GM23338 (cell line): ENCODE data around the gene AGBL4. TPM values are rescaled to one million over a fixed set of nuclear protein-coding genes. Genes with fewer than 3 reads are reported as not detected.

Experiments used
- ATAC-seq: fragments of 200-7000 bp; cut with Tn5 transposase; 3 replicates; pipeline ENCODE4 v1.9.1; 2020
- DNase-seq: peaks from one replicate; pipeline ENCODE4 v3.0.0-alpha.2; 2015; ENCODE audit warnings: low spot score
- H2AFZ ChIP-seq: fragments of 200-600 bp; sonication (generic); 2 replicates; pipeline ENCODE4 v1.8.0; 2016; ENCODE audit warnings: antibody characterized with exemption, mild to moderate bottlenecking, moderate library complexity
- H3F3A ChIP-seq: fragments of 200-600 bp; sonication (generic); replicated peaks from 2 replicates; pipeline ENCODE4 v1.8.0; 2017; ENCODE audit warnings: antibody characterized with exemption, mixed run types, low read depth
- H3K27ac ChIP-seq: fragments of 200-600 bp; sonication (generic); 2 replicates; pipeline ENCODE4 v1.6.1; 2016; ENCODE audit warnings: low read depth
- H3K27me3 ChIP-seq: fragments of 200-600 bp; sonication (generic); 2 replicates; pipeline ENCODE4 v1.8.0; 2016; ENCODE audit warnings: mild to moderate bottlenecking, mixed run types, moderate library complexity; ENCODE audit not compliant: insufficient read depth
- H3K36me3 ChIP-seq: fragments of 200-600 bp; sonication (generic); 2 replicates; pipeline ENCODE4 v1.8.0; 2016; ENCODE audit warnings: mild to moderate bottlenecking; ENCODE audit not compliant: insufficient read depth
- H3K4me1 ChIP-seq: fragments of 200-600 bp; sonication (generic); 2 replicates; pipeline ENCODE4 v1.8.0; 2016; ENCODE audit warnings: mild to moderate bottlenecking, moderate library complexity; ENCODE audit not compliant: insufficient read depth
- H3K4me2 ChIP-seq: fragments of 200-600 bp; sonication (generic); 2 replicates; pipeline ENCODE4 v1.7.1; 2017; ENCODE audit warnings: mixed run types
- H3K4me3 ChIP-seq: fragments of 200-600 bp; sonication (generic); 2 replicates; pipeline ENCODE4 v1.6.1; 2016; ENCODE audit warnings: mixed run types
- H3K79me2 ChIP-seq: fragments of 200-600 bp; sonication (generic); replicated peaks from 2 replicates; pipeline ENCODE4 v1.8.0; 2017; ENCODE audit warnings: mild to moderate bottlenecking; ENCODE audit not compliant: insufficient read depth
- H3K9me2 ChIP-seq: fragments of 200-600 bp; sonication (generic); 2 replicates; pipeline ENCODE4 v1.8.0; 2017; ENCODE audit not compliant: insufficient read depth
- H4K20me1 ChIP-seq: fragments of 200-600 bp; sonication (generic); replicated peaks from 2 replicates; pipeline ENCODE4 v1.8.0; 2017; ENCODE audit warnings: mild to moderate bottlenecking; ENCODE audit not compliant: insufficient read depth
- H3K27ac Mint-ChIP-seq: 2 replicates; pipeline ENCODE4 v1.8.0; 2020; ENCODE audit warnings: inconsistent platforms, mild to moderate bottlenecking, moderate library complexity, mixed read lengths
- H3K27me3 Mint-ChIP-seq: 3 replicates; pipeline ENCODE4 v1.8.0; 2022; ENCODE audit warnings: low read depth, mild to moderate bottlenecking, moderate library complexity, mixed read lengths, inconsistent platforms; ENCODE audit not compliant: insufficient read depth, poor library complexity
- H3K36me3 Mint-ChIP-seq: 3 replicates; pipeline ENCODE4 v1.8.0; 2021; ENCODE audit warnings: low read depth, mild to moderate bottlenecking, inconsistent platforms, moderate library complexity, mixed read lengths
- H3K4me1 Mint-ChIP-seq: 3 replicates; pipeline ENCODE4 v1.8.0; 2020; ENCODE audit warnings: mild to moderate bottlenecking, inconsistent platforms, mixed read lengths
- H3K4me3 Mint-ChIP-seq: 3 replicates; pipeline ENCODE4 v1.8.0; 2021; ENCODE audit warnings: moderate library complexity, mild to moderate bottlenecking, inconsistent platforms, mixed read lengths
- H3K9me3 Mint-ChIP-seq: 3 replicates; pipeline ENCODE4 v1.8.0; 2020; ENCODE audit warnings: moderate library complexity, mild to moderate bottlenecking, inconsistent platforms, mixed read lengths
- CREB1 ChIP-seq: fragments of 250-450 bp; sonication (Bioruptor Pico); IDR thresholded peaks from 2 replicates; pipeline ENCODE4 v1.5.0; 2020; ENCODE audit warnings: low read depth, mild to moderate bottlenecking, moderate library complexity
- CTCF ChIP-seq, 2 experiments: fragments of 200-600 bp in 1 of 2; sonication (generic) in 1 of 2; conservative IDR thresholded peaks; 2 replicates each; pipeline versions ENCODE4 v1.5.1 to v1.6.1; 2016 to 2017; ENCODE audit warnings: antibody characterized with exemption in 2 of 2, low read depth in 2 of 2, mild to moderate bottlenecking in 2 of 2, moderate library complexity in 1 of 2
- EZH2 ChIP-seq: fragments of 200-600 bp; sonication (generic); IDR thresholded peaks from one replicate; pipeline ENCODE4 v1.8.0; 2017; ENCODE audit warnings: antibody characterized with exemption, mild to moderate bottlenecking, low read depth; ENCODE audit not compliant: unreplicated experiment
- EZH2phosphoT487 ChIP-seq: fragments of 200-600 bp; sonication (generic); IDR thresholded peaks from one replicate; pipeline ENCODE4 v1.8.1; 2018; ENCODE audit warnings: antibody characterized with exemption; ENCODE audit not compliant: unreplicated experiment
- JUNB ChIP-seq: IDR thresholded peaks from one replicate; pipeline ENCODE4 v1.6.1; 2016; ENCODE audit warnings: antibody characterized with exemption; ENCODE audit not compliant: unreplicated experiment
- NANOG ChIP-seq: IDR thresholded peaks from 2 replicates; pipeline ENCODE4 v1.6.1; 2016; ENCODE audit warnings: antibody characterized with exemption, borderline replicate concordance
- REST ChIP-seq: IDR thresholded peaks from one replicate; pipeline ENCODE4 v1.6.1; 2018; ENCODE audit warnings: antibody characterized with exemption; ENCODE audit not compliant: unreplicated experiment
- ZNF114 ChIP-seq: fragments of 250-450 bp; sonication (Bioruptor Pico); IDR thresholded peaks from 2 replicates; pipeline ENCODE4 v1.5.0; 2020; ENCODE audit warnings: mild to moderate bottlenecking, moderate library complexity
- polyA plus RNA-seq: library from polyadenylated mRNA; unstranded; fragments of >200 nt; fragmentation: Nextera tagmentation; extraction: Ambion mirVana; gene quantifications from 2 replicates; pipeline ENCODE4 v1.2.1, GENCODE V29; 2016
- total RNA-seq: library from RNA; depleted of rRNA; stranded (reverse); fragments of >200 nt; shearing (Covaris generic); gene quantifications from 2 replicates; pipeline ENCODE4 v1.2.3, GENCODE V29; 2014

AGBL4 gene
- total and polyA plus RNA-seq, 2 experiments from 2014 or later = 0.91 to 1.5 TPM

DNA sequence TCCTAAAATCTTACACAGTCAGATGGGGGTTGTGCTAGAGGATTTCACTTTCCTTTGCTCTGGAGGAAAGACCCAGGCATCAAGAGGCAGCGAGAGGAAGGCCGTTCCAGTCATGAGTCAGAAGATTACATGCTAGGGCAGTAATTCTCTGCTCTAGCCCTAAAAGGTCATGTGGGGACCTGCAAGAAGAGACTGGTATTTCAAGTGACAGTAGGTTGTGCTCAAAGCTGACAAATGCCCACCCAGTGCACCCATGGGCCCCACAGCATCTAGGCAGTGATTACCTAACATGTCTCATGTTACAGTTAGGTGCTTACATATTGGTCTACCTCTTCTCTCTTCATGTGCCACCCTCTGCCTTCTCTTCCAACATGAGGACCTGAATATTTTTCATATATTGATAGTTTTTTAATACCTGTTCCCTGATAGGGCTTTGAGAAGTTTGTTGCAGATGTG lies 1147.4 kb downstream of the AGBL4 start:
- Mint-ChIP-seq H3K36me3 (no peaks in the 10 kb centered on the region), H3K4me3 (no peak overlapping the region), H3K4me1 (peaks cover 32% of the 10 kb centered on the region), H3K9me3 (no peaks in the 10 kb centered on the region), H3K27me3 (peaks cover 2% of the 10 kb centered on the region), H3K27ac (no peak overlapping the region)
- H3K9me2 ChIP-seq = no peaks in the 10 kb centered on the region
- H3K79me2 ChIP-seq = no peaks in the 10 kb centered on the region
- no peaks in the 10 kb centered on the region for H3K27me3 ChIP-seq
- ATAC-seq = no peak
- no peak overlapping the region for H3K4me3 ChIP-seq
- H3K4me2 ChIP-seq = no peak overlapping the region
- H4K20me1 ChIP-seq = no peaks in the 10 kb centered on the region
- H3K36me3 ChIP-seq = no peaks in the 10 kb centered on the region
- H3K27ac ChIP-seq = no peak overlapping the region
- TF ChIP-seq NANOG (no peak), EZH2phosphoT487 (no peak), REST (no peak), CTCF (conservative IDR thresholded peaks at IDR 0.05; ENCODE audit: low read depth in 2 of 2) (no peak), EZH2 (no peak), CREB1 (CRISPR knock-in tag) (no peak), ZNF114 (CRISPR knock-in tag) (no peak), JUNB (no peak)
- no peak for DNase-seq
- no peak overlapping the region for H2AFZ ChIP-seq
- H3F3A ChIP-seq = no peaks in the 10 kb centered on the region
- H3K4me1 ChIP-seq = peaks cover 29% of the 10 kb centered on the region

DNA sequence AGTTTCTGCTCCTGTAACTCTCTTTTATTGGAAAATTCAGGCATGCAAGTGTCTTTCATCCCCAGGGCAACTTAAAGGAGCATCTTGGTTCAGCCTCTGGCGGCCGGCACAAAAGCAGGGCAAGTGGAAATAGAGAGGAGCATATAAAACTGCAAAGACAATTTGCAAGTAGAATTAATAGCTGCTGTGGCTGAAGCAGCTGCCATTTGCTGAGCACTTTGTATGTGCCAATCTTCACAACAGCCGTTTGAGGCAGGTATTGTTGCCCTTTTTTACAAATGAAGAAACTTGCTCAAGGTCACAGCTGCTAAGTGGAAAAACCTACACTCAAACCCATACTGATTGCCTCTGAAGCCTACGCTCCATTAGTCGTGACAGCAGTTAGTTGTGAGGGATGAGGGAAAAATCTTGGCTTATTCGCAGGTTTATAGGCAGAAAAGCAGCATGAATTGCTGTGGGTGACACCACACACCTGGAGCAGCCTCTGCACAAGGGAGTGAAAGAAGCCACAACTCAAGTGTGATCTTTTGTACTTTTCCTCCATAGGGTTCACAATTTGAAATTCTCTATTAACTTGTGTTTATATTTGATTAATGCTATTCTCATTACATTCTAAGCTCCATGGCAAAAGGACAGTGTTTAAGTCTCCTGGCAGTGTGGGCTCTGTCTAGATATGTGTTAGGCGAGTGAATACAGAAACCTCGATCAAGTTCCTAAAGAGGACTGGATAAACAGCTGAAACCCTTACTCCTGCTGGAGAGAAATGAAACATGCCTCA lies 1148.0 kb downstream of the AGBL4 start:
- Histone ChIP-seq H2AFZ (peak overlapping the region; percentile 30; the same call in 1 of the 2 replicates), H3K4me1 (peaks cover 29% of the 10 kb centered on the region), H3K4me2 (no peak overlapping the region), H3F3A (no peaks in the 10 kb centered on the region), H3K36me3 (no peaks in the 10 kb centered on the region), H3K79me2 (no peaks in the 10 kb centered on the region), H3K27me3 (no peaks in the 10 kb centered on the region), H4K20me1 (no peaks in the 10 kb centered on the region), H3K4me3 (no peak overlapping the region), H3K9me2 (no peaks in the 10 kb centered on the region), H3K27ac (no peak overlapping the region)
- Mint-ChIP-seq H3K4me1 (peaks cover 32% of the 10 kb centered on the region), H3K27me3 (peaks cover 2% of the 10 kb centered on the region), H3K36me3 (no peaks in the 10 kb centered on the region), H3K27ac (peak overlapping the region; percentile 49; the same call in 1 of the 2 replicates), H3K9me3 (no peaks in the 10 kb centered on the region), H3K4me3 (no peak overlapping the region)
- DNase-seq (no peak), ATAC-seq (no peak)
- TF ChIP-seq NANOG (no peak), REST (no peak), ZNF114 (CRISPR knock-in tag) (no peak), EZH2 (no peak)
